ENCODE data around the gene SGPL1.

The SGPL1 gene

DNA sequence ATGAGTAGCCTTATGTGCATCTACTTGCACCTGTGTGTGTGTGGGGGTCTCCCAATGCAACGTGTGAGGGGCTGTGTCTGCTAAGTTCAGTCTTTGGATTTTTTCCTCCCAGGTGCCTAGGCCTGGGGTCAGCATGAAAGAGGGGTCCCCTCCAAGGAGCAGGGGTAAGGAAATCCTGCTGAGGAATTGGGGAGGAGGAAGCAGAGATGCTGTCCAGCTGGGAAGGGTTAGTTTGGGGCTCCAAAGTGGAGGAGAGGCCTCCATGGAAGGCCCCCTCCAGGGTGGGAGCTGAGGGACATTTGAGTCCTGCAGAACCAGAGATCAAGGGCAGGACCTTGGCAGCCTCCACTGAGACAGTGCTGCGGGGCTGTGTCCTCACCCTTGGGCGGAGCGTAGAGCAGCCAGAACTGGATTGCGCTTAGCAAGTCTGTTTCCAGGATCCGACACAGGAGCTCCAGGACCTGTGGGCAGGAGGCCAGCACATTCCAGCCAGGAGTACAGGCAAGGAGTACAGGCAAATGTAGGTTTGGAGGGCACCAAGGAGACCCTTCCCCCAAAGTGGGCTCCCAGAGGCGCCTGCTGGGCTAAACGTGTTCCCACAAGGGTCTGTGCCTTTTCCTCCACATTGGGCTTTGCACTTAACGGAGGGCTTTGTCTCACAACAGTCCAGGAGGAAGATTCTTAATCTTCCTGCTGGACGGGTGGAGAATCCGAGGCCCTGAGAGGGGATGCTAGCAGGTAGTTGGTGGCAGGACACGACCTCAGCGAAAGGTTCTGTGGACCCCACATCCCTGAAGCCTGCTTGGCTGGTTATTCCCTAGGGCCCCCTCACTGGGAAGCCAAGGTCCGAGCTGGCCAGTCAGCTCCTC lies 40.7 kb upstream of the SGPL1 start:
- Histone ChIP-seq H3K36me3 (ENCODE audit: control insufficient read depth, insufficient read depth, low read length, severe bottlenecking) (no peaks in the 10 kb centered on the region), H3K9ac (ENCODE audit: low read length) (no peak overlapping the region), H3K27me3 (replicated peaks; ENCODE audit: control insufficient read depth, insufficient read depth, low read length) (peaks cover 14% of the 10 kb centered on the region), H3K4me3 (ENCODE audit: low read length) (no peak overlapping the region), H3K4me1 (ENCODE audit: control insufficient read depth, insufficient read depth, low read length) (peaks cover 13% of the 10 kb centered on the region), H3K9me3 (ENCODE audit: control insufficient read depth, low read length) (no peaks in the 10 kb centered on the region)
- DNase-seq (ENCODE audit: low read depth), result no peak

DNA sequence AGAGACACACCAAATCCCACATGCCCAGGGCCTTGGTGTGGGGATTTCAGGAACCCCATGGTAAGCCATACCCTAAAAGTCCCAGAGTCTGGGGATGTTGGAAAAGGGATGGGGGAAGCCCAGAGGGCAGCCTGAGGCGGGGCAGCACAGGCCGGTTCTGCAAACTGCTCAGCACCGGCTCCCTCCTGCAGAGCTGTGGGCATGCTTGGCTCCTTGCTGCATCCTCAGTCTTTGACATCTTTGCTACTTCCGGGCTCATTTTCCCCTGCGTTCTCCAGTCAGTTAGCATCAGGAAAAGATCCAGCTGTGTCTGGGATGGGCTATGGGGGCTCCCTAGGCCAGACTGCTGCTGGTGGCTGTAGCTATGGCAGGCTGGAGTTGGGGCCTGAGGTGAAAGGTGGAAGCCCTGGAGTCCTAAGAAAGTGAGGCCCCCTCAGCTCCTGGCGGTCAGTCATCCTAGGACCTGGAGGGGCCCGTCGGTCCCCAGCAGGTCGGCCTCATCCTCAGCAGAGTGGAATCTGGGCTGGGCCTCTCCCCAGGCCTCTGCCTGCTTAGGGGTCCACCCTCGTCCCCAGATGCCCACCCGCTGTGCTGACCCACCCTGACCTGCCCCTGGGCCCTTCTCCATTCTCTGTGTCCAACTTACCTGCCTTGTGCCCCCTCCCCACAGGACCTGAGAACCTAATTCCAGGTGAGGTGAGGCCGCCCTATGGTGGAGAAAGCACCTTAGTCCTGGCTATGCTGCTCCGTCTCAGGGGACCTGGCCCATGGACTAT lies 39.9 kb upstream of the SGPL1 start:
- Histone ChIP-seq H3K4me3 (ENCODE audit: low read length) (no peak overlapping the region), H3K4me1 (ENCODE audit: control insufficient read depth, insufficient read depth, low read length) (peaks cover 17% of the 10 kb centered on the region), H3K36me3 (ENCODE audit: control insufficient read depth, insufficient read depth, low read length, severe bottlenecking) (no peaks in the 10 kb centered on the region), H3K9me3 (ENCODE audit: control insufficient read depth, low read length) (no peaks in the 10 kb centered on the region), H3K9ac (ENCODE audit: low read length) (no peak overlapping the region), H3K27me3 (replicated peaks; ENCODE audit: control insufficient read depth, insufficient read depth, low read length) (peaks cover 14% of the 10 kb centered on the region)
- DNase-seq (ENCODE audit: low read depth), result no peak

DNA sequence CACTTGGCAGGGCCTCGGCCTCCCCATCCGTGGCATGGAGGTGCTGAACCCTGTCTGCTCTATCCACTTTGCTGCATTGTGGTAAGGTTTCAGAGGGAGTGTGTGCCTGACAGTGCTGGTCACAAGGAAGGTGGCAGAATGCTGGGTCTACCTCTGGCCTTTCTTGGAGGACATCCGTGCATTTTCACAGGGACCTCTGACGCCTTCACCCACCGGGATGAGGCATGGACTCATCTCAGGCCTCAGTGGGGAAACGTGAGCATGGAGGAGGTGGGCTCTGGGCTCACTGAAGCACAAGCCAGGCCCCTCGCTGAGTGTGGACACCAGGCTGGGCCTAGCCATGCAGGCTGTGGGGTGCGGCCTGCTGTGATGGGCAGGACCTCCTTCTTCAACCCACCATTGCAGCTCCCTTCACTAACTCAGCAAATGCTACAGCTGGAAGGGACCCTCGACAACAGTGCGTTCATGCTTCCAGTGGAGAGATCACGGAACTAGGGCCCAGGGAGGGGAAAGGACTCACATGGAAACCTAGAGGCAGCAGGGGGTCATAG lies 39.2 kb upstream of the SGPL1 start:
- DNase-seq (ENCODE audit: low read depth), result no peak

DNA sequence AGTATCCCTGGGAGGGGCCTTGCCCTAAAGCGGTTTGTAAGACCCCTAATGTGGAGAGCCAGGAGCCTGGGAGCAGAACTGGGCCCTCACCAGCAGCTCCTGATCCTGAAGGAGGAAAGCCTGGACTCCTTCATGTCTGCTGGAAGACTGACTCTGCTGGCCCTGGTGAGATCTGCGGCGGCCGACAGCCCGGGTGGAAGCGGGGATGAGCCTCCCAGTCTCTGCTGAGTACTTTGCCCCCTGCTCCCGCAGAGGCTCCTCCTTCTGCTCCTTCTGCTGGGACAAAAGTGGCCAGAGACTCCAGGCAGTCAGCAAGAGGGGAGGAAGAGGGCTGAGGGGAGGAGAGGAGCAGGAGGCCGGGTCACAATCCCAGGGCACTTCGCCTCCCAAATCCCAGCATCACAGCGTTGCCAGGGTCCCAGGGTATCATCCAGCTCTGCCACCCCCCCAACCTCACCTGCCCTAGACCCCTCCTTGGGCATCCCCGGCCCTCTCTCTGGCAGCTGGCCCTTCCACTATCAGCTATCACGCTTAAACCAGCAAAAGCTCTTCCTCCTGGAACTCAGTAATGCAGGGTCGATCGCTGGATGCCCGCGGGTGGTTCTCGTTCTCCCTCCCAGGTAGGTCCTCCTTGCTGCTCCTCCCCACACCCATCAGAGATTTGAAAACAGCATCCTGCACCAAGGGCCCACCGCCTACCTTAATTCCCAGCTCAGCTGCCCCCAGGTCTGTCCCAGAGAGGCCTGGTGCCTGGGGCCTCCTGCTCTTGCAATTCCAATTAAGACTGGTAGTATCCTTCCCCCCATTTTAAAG lies 38.5 kb upstream of the SGPL1 start:
- DNase-seq (ENCODE audit: low read depth), result no peak
- H3K27me3 ChIP-seq (replicated peaks; ENCODE audit: control insufficient read depth, insufficient read depth, low read length), result peaks cover 14% of the 10 kb centered on the region
- H3K9ac ChIP-seq (ENCODE audit: low read length), result no peak overlapping the region
- no peaks in the 10 kb centered on the region for H3K36me3 ChIP-seq (ENCODE audit: control insufficient read depth, insufficient read depth, low read length, severe bottlenecking)
- no peak overlapping the region for H3K4me3 ChIP-seq (ENCODE audit: low read length)
- H3K4me1 ChIP-seq (ENCODE audit: control insufficient read depth, insufficient read depth, low read length), result peaks cover 20% of the 10 kb centered on the region
- H3K9me3 ChIP-seq (ENCODE audit: control insufficient read depth, low read length), result no peaks in the 10 kb centered on the region

More for the DNA sequence above, 39.2 kb upstream of the SGPL1 start:
- Histone ChIP-seq H3K9me3 (ENCODE audit: control insufficient read depth, low read length) (no peaks in the 10 kb centered on the region), H3K36me3 (ENCODE audit: control insufficient read depth, insufficient read depth, low read length, severe bottlenecking) (no peaks in the 10 kb centered on the region), H3K27me3 (replicated peaks; ENCODE audit: control insufficient read depth, insufficient read depth, low read length) (peaks cover 14% of the 10 kb centered on the region), H3K4me1 (ENCODE audit: control insufficient read depth, insufficient read depth, low read length) (peaks cover 17% of the 10 kb centered on the region), H3K4me3 (ENCODE audit: low read length) (no peak overlapping the region), H3K9ac (ENCODE audit: low read length) (no peak overlapping the region)

DNA sequence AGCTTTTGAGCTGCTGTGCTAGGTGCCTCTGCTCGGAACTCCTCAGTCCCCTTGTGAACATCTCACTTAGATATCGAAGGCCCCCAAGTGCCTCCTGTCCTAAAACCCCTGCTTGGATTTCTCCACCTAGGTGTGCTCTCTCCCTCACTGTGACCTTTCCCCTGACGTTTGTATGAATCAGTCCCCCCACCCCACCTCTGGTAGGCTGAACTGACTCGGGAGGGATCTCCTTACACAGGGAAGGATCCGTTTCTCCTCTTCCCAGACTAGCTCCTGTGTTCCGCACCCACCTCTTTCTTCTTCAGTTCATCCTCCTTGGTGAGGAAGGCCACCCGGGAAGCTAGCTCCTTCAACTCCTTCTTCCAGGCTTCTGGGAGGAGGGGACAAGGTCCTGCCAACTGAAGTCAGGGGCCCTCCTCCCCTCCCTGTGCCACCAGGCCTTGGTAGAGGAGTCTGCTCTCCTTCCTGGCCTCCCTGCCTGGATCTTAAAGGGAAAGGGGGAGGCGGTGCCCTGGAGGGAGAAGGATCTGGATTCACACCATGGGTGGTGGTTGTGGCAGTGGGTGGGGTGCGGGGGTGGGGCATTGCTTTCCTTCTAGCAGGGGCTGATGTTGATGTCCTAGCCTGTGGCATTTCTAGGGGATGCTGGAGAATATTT lies 37.4 kb upstream of the SGPL1 start:
- no peaks in the 10 kb centered on the region for H3K9me3 ChIP-seq (ENCODE audit: control insufficient read depth, low read length)
- H3K4me3 ChIP-seq (ENCODE audit: low read length), result no peak overlapping the region
- no peak overlapping the region for H3K9ac ChIP-seq (ENCODE audit: low read length)
- H3K27me3 ChIP-seq (replicated peaks; ENCODE audit: control insufficient read depth, insufficient read depth, low read length), result peaks cover 20% of the 10 kb centered on the region
- no peaks in the 10 kb centered on the region for H3K36me3 ChIP-seq (ENCODE audit: control insufficient read depth, insufficient read depth, low read length, severe bottlenecking)
- H3K4me1 ChIP-seq (ENCODE audit: control insufficient read depth, insufficient read depth, low read length), result peaks cover 24% of the 10 kb centered on the region
- DNase-seq (ENCODE audit: low read depth), result no peak

DNA sequence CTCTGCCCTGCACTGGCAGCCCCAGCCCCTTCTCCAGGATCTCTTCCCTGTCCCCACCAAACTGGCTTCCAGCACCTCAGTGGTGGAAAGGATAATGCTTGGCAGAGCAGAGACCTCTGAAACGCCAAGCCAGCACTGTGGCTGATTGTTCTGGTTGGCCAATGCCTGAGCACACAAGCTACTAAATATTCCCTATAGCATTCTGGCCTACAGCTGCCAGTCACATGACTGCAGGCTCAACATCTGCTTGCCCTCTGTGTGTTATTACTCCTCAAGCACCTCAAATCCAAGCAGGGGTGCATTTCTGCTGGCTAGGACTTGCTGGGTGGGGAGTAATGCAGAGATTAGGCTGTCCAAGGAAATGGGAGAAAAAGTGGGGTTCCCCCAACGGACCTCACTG lies 36.7 kb upstream of the SGPL1 start:
- DNase-seq (ENCODE audit: low read depth), result no peak
- H3K27me3 ChIP-seq (replicated peaks; ENCODE audit: control insufficient read depth, insufficient read depth, low read length), result peaks cover 26% of the 10 kb centered on the region
- H3K9me3 ChIP-seq (ENCODE audit: control insufficient read depth, low read length), result no peaks in the 10 kb centered on the region
- peaks cover 24% of the 10 kb centered on the region for H3K4me1 ChIP-seq (ENCODE audit: control insufficient read depth, insufficient read depth, low read length)
- H3K36me3 ChIP-seq (ENCODE audit: control insufficient read depth, insufficient read depth, low read length, severe bottlenecking), result no peaks in the 10 kb centered on the region
- no peak overlapping the region for H3K4me3 ChIP-seq (ENCODE audit: low read length)
- H3K9ac ChIP-seq (ENCODE audit: low read length), result no peak overlapping the region

DNA sequence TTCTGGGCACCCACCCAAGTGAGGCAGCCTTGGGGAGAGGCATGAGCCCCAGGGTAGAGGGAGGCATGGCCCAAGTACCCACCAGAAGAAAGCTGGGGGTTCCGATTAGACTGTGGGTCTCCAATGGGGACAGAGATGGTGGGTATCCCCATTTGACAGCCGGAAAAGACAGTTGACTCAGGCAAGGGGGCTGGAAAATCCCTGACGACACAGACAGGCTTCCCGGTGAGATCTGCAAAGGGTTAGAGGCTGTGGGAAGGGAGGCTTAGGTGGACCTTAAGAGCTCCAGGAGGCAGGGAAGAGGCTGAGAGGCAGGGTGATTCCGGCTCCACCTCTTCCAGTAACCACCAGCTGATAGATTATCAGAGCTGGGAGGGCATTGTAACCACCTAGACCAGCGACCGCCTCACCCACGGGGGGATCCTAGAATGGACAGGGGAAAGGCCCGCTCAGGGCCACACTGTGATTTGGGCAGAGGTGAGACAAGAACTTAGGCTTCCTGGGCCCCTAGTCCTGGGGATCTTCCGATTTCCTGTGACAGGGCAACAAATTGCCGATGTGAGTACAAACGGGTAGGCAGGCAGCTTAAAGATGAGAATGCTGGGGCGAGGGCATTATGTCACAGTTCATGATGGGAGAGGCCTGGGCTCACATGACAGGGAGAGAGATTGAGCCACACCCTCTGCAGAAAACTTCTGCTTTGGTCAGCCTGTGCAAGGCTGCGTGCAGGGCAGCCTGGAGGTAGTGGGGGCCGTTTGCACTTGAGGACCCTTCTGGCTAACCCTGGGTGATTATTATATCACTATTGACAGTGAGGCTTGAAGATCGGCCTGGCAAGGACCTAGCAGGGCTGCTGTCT lies 36.0 kb upstream of the SGPL1 start:
- Histone ChIP-seq H3K9ac (ENCODE audit: low read length) (peak overlapping the region; percentile 21), H3K9me3 (ENCODE audit: control insufficient read depth, low read length) (no peaks in the 10 kb centered on the region), H3K4me3 (ENCODE audit: low read length) (no peak overlapping the region), H3K36me3 (ENCODE audit: control insufficient read depth, insufficient read depth, low read length, severe bottlenecking) (no peaks in the 10 kb centered on the region), H3K27me3 (replicated peaks; ENCODE audit: control insufficient read depth, insufficient read depth, low read length) (peaks cover 21% of the 10 kb centered on the region), H3K4me1 (ENCODE audit: control insufficient read depth, insufficient read depth, low read length) (peaks cover 24% of the 10 kb centered on the region)
- no peak for DNase-seq (ENCODE audit: low read depth)

DNA sequence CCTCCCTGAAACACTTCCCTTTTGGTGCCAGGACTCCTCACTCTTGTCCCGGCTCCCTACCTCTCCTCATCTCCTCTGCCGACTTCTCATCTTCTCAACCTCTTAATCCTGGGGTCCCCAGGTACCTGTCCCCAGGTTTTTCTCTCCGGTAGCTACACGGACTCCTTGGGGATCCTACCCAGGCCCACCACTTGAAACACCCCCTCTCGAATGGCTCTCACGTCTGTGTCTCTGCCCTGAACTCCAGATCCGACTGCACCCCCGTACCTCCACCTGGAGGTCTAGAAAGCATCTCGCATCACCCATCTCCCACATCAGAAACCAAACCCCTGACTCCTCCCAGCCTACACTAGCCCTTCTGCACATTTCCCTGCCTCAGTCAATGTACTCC lies 35.4 kb upstream of the SGPL1 start:
- no peak overlapping the region for H3K4me3 ChIP-seq (ENCODE audit: low read length)
- peaks cover 15% of the 10 kb centered on the region for H3K27me3 ChIP-seq (replicated peaks; ENCODE audit: control insufficient read depth, insufficient read depth, low read length)
- no peaks in the 10 kb centered on the region for H3K9me3 ChIP-seq (ENCODE audit: control insufficient read depth, low read length)
- no peaks in the 10 kb centered on the region for H3K36me3 ChIP-seq (ENCODE audit: control insufficient read depth, insufficient read depth, low read length, severe bottlenecking)
- no peak overlapping the region for H3K9ac ChIP-seq (ENCODE audit: low read length)
- DNase-seq (ENCODE audit: low read depth), result no peak
- peaks cover 24% of the 10 kb centered on the region for H3K4me1 ChIP-seq (ENCODE audit: control insufficient read depth, insufficient read depth, low read length)

DNA sequence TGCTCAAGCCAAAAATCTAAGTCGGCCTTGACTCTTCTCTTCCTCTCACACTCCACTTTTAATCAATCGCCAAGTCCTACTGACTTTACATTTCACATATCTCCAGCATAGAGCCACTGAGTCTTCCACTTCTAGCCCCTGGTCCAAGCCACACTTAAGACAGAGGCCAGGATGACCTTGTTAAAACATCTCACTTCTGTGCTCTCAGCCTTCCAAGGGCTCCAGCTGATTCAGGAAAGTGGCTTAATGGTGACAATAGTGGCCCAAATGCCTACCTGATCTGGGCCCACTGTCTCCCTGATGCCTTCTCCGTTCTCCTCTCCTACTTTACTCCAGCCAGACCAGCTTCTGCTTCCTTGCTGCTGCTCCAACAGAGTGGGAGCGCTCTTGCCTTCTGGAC lies 35.0 kb upstream of the SGPL1 start:
- Histone ChIP-seq H3K4me3 (ENCODE audit: low read length) (no peak overlapping the region), H3K9ac (ENCODE audit: low read length) (no peak overlapping the region), H3K36me3 (ENCODE audit: control insufficient read depth, insufficient read depth, low read length, severe bottlenecking) (no peaks in the 10 kb centered on the region), H3K4me1 (ENCODE audit: control insufficient read depth, insufficient read depth, low read length) (peaks cover 24% of the 10 kb centered on the region), H3K27me3 (replicated peaks; ENCODE audit: control insufficient read depth, insufficient read depth, low read length) (peaks cover 15% of the 10 kb centered on the region), H3K9me3 (ENCODE audit: control insufficient read depth, low read length) (no peaks in the 10 kb centered on the region)
- no peak for DNase-seq (ENCODE audit: low read depth)

DNA sequence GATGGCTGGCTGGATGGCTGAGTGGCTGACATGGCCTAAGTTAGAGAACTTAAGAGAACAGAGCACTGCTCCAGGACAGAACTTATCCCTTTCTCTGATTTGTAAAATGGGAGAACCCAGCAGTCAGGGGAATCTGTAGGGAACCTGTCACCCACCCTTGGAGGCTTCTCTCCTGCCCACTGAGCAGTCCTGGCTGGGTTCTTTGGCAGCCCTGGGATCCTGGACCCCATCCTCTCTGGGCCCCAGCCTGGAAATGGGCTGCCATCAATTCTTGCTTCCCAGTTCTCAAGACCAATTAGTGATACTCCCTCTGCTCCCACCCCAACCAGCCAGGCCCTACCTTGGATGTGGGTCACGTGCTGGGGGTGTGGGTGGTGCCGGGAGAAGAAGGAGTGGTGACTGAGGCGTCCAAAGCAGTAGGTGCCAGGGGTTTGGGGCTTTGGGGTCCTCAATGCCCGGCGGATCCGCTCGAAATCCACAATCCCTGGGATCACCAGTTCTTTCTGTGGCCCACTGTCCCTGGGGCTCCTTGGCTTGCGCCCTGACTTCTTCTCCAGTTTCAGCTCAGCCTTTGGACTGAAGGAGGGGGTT lies 34.2 kb upstream of the SGPL1 start:
- no peak overlapping the region for H3K9ac ChIP-seq (ENCODE audit: low read length)
- DNase-seq (ENCODE audit: low read depth), result no peak
- no peak overlapping the region for H3K4me3 ChIP-seq (ENCODE audit: low read length)
- peaks cover 15% of the 10 kb centered on the region for H3K27me3 ChIP-seq (replicated peaks; ENCODE audit: control insufficient read depth, insufficient read depth, low read length)
- peaks cover 24% of the 10 kb centered on the region for H3K4me1 ChIP-seq (ENCODE audit: control insufficient read depth, insufficient read depth, low read length)
- no peaks in the 10 kb centered on the region for H3K36me3 ChIP-seq (ENCODE audit: control insufficient read depth, insufficient read depth, low read length, severe bottlenecking)
- H3K9me3 ChIP-seq (ENCODE audit: control insufficient read depth, low read length), result no peaks in the 10 kb centered on the region

All from adipocyte (in vitro differentiated cells).